PC-3 (cell line): ENCODE measurements around the gene MACROH2A1.

Experiments used
- CTCF ChIP-seq: fragments of 300-600 bp; sonication (generic); conservative IDR thresholded peaks from 2 replicates; pipeline ENCODE4 v1.5.1; 2017; ENCODE audit warnings: antibody characterized with exemption, low read depth, mild to moderate bottlenecking, low read length
- EZH2 ChIP-seq: fragments of 300-600 bp; sonication (generic); IDR thresholded peaks from one replicate; pipeline ENCODE4 v1.6.1; 2017; ENCODE audit warnings: antibody characterized with exemption, mild to moderate bottlenecking, low read length; ENCODE audit not compliant: unreplicated experiment

GRCh38 chr5:135308752-135309151, 90.3 kb downstream of the MACROH2A1 start:
- TF ChIP-seq EZH2 (no peak), CTCF (no peak)
